IMR-90 (cell line): Measurements from ENCODE around the gene CWC22. TPM values are rescaled to one million over a fixed set of nuclear protein-coding genes. Genes with fewer than 3 reads are reported as not detected.

Experiments used
- ATAC-seq: fragments of 200-7000 bp; cut with Tn5 transposase; 2 replicates; pipeline ENCODE4 v1.9.1; 2020; ENCODE audit warnings: low read depth, mild to moderate bottlenecking, moderate library complexity
- BruUV-seq: library from RNA; stranded (reverse); fragments of 400-500 nt; replicated peaks from 2 replicates; lab custom pipeline; 2021; lab: Mats Ljungman, UMichigan
- CTCF ChIA-PET: fragments of 300-600 bp; formaldehyde crosslinking; extraction: SDS; loops from one replicate; lab custom pipeline; 2021; ENCODE audit warnings: antibody characterized with exemption; lab: Yijun Ruan, JAX
- POLR2A ChIA-PET: fragments of 300-600 bp; sonication (Branson Sonifier 250); formaldehyde crosslinking; loops from one replicate; lab custom pipeline; 2022; ENCODE audit warnings: antibody characterized with exemption; ENCODE audit not compliant: unreplicated experiment; lab: Charles Lee
- DNase-seq: peaks from one replicate; pipeline ENCODE4 v3.0.0; 2013
- H2AFZ ChIP-seq: replicated peaks from 2 replicates; pipeline ENCODE3; 2013; ENCODE audit warnings: low read length, mild to moderate bottlenecking; ENCODE audit not compliant: poor library complexity
- H2AK5ac ChIP-seq: 2 replicates; pipeline ENCODE4 v1.6.1; 2013; ENCODE audit warnings: low read depth, low read length, inconsistent platforms
- H2AK9ac ChIP-seq: replicated peaks from 2 replicates; pipeline ENCODE3; 2013; ENCODE audit warnings: mild to moderate bottlenecking, low read depth, low read length, moderate library complexity; ENCODE audit not compliant: poor library complexity
- H2BK120ac ChIP-seq: 2 replicates; pipeline ENCODE4 v1.6.1; 2013; ENCODE audit warnings: low read depth, low read length, inconsistent platforms
- H2BK15ac ChIP-seq: 3 replicates; pipeline ENCODE4 v1.6.1; 2013; ENCODE audit warnings: low read depth, low read length, inconsistent platforms
- H2BK20ac ChIP-seq: 2 replicates; pipeline ENCODE4 v1.6.1; 2013; ENCODE audit warnings: low read depth, mild to moderate bottlenecking, inconsistent platforms, low read length, moderate library complexity
- H2BK5ac ChIP-seq: 2 replicates; pipeline ENCODE4 v1.6.1; 2013; ENCODE audit warnings: mild to moderate bottlenecking, low read depth, low read length, inconsistent platforms; ENCODE audit not compliant: poor library complexity, severe bottlenecking
- H3K14ac ChIP-seq: replicated peaks from 2 replicates; pipeline ENCODE4 v1.6.1; 2013; ENCODE audit warnings: low read depth, low read length, inconsistent platforms
- H3K18ac ChIP-seq: 2 replicates; pipeline ENCODE4 v1.6.1; 2013; ENCODE audit warnings: low read depth, low read length, control low read depth
- H3K23ac ChIP-seq: 2 replicates; pipeline ENCODE4 v1.6.1; 2013; ENCODE audit warnings: low read depth, low read length, inconsistent platforms
- H3K27ac ChIP-seq: 2 replicates; pipeline ENCODE4 v1.5.1; 2013; ENCODE audit warnings: mild to moderate bottlenecking, control low read depth, low read length; ENCODE audit not compliant: insufficient read depth
- H3K27me3 ChIP-seq: 2 replicates; pipeline ENCODE4 v1.6.1; 2013; ENCODE audit warnings: low read length; ENCODE audit not compliant: control insufficient read depth, insufficient read depth
- H3K36me3 ChIP-seq: 2 replicates; pipeline ENCODE4 v1.6.1; 2013; ENCODE audit warnings: low read length, mixed read lengths; ENCODE audit not compliant: control insufficient read depth, insufficient read depth
- H3K4ac ChIP-seq: 2 replicates; pipeline ENCODE4 v1.6.1; 2013; ENCODE audit warnings: low read depth, low read length, inconsistent platforms
- H3K4me1 ChIP-seq: 2 replicates; pipeline ENCODE4 v1.6.1; 2013; ENCODE audit warnings: low read length, mixed read lengths; ENCODE audit not compliant: control insufficient read depth, insufficient read depth
- H3K4me2 ChIP-seq: 2 replicates; pipeline ENCODE4 v1.6.1; 2013; ENCODE audit warnings: low read depth, mild to moderate bottlenecking, control low read depth, low read length, moderate library complexity
- H3K4me3 ChIP-seq: 2 replicates; pipeline ENCODE4 v1.5.1; 2013; ENCODE audit warnings: low read depth, mild to moderate bottlenecking, control low read depth, low read length, moderate library complexity; ENCODE audit not compliant: insufficient read depth
- H3K56ac ChIP-seq: 2 replicates; pipeline ENCODE4 v1.6.1; 2013; ENCODE audit warnings: low read length, inconsistent platforms; ENCODE audit not compliant: insufficient read depth; ENCODE audit errors: extremely low read depth
- H3K79me1 ChIP-seq, 2 experiments: 2 replicates each; pipeline ENCODE4 v1.6.1; 2013; ENCODE audit warnings: low read length in 2 of 2, inconsistent platforms in 1 of 2, low read depth in 1 of 2
- H3K9ac ChIP-seq: 2 replicates; pipeline ENCODE4 v1.6.1; 2013; ENCODE audit warnings: low read depth, low read length, control low read depth
- H3K9me1 ChIP-seq: 2 replicates; pipeline ENCODE4 v1.6.1; 2013; ENCODE audit warnings: low read length, inconsistent platforms; ENCODE audit not compliant: insufficient read depth
- H3K9me3 ChIP-seq: 2 replicates; pipeline ENCODE4 v1.6.1; 2013; ENCODE audit warnings: low read length; ENCODE audit not compliant: control insufficient read depth, insufficient read depth
- H4K20me1 ChIP-seq: 2 replicates; pipeline ENCODE4 v1.6.1; 2013; ENCODE audit warnings: low read length, inconsistent platforms; ENCODE audit not compliant: insufficient read depth
- H4K5ac ChIP-seq: 2 replicates; pipeline ENCODE4 v1.6.1; 2013; ENCODE audit warnings: mild to moderate bottlenecking, low read depth, low read length, control low read depth
- H4K8ac ChIP-seq, 2 experiments: 2 replicates each; pipeline ENCODE4 v1.6.1; 2013; ENCODE audit warnings: low read depth in 2 of 2, low read length in 2 of 2, control low read depth in 1 of 2, inconsistent platforms in 1 of 2
- H4K91ac ChIP-seq: 2 replicates; pipeline ENCODE4 v1.6.1; 2013; ENCODE audit warnings: low read depth, low read length, inconsistent platforms; ENCODE audit not compliant: insufficient read depth
- FOS ChIP-seq: fragments of 150-350 bp; IDR thresholded peaks from 2 replicates; pipeline ENCODE4 v1.6.1; 2016; ENCODE audit warnings: low read depth, low read length
- RFX5 ChIP-seq: IDR thresholded peaks from 2 replicates; pipeline ENCODE4 v1.8.0; 2012; ENCODE audit warnings: low read depth, mild to moderate bottlenecking, low read length, moderate library complexity
- WGBS, 2 experiments: methylation state at CpG; one replicate each; pipeline versions ENCODE4 v1.1.5 to v1.1.7; 2013; ENCODE audit warnings: missing lambda C conversion rate in 2 of 2; ENCODE audit not compliant: insufficient read length in 1 of 2; ENCODE audit errors: extremely low coverage in 2 of 2; 5-methylcytosine and 5-hydroxymethylcytosine counted together
- dilution Hi-C: fragments of 300-500 bp; cut with HindIII; formaldehyde crosslinking; loops from one replicate; pipeline ENCODE4 v1.14.3; 2018; ENCODE audit warnings: low sequenced_read_pairs; ENCODE audit not compliant: unreplicated experiment
- in situ Hi-C: fragments of 300-500 bp; cut with MboI; formaldehyde crosslinking; loops from 3 replicates; pipeline ENCODE4 v1.14.3; 2019; ENCODE audit warnings: low sequenced_read_pairs, inconsistent platforms, mixed read lengths
- intact Hi-C: fragments of 100-400 bp; cut with micrococcal nuclease; formaldehyde crosslinking; loops from 2 replicates; pipeline ENCODE4 v1.10.0; 2022
- polyA plus RNA-seq, 3 experiments: library from polyadenylated mRNA; depleted of rRNA; stranded (reverse); fragments of >200 nt; gene quantifications; 2 replicates each; pipeline ENCODE4 v1.2.3, GENCODE V29; 2012; ENCODE audit warnings: low replicate concordance in 1 of 3
- total RNA-seq: library from RNA; depleted of rRNA; stranded (reverse); fragments of >200 nt; gene quantifications from 2 replicates; pipeline ENCODE4 v1.2.3, GENCODE V29; 2012
- TF ChIP-seq, protein P1 (sequence below): conservative IDR thresholded peaks from 2 replicates; pipeline ENCODE4 v1.5.1; 2012; ENCODE audit warnings: mild to moderate bottlenecking, low read depth, low read length, improper control_type of control experiment

Gene CWC22
- total and polyA plus RNA-seq, 2 of the 4 experiments (the other 2 are of a cell fraction): 4.5 to 17.9 TPM

DNA sequence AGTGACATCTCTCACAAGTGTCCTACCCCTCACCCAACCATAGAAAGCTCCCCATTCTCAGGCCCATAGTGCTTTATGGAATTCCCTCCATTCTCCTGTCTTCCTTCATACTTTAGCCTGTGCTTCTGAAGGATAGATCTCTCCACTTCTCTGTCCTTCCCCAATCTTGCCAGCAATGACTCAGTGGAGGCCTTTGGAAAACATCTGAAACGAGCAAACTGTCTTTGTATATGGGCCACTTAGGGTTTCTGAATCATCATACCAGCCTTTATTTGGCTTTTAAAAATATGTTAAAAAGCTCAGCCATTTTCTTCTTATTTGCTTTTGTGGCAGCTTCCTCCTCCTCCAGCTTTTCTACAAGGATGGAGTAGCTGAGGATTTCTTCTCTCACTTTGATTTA is 80.1 kb downstream of the CWC22 start:
- no peak for ATAC-seq
- no peaks in the 10 kb centered on the region for H3K9me3 ChIP-seq
- no peak for DNase-seq
- no peak overlapping the region for H4K91ac ChIP-seq
- BruUV-seq: no TSS peak
- no peak overlapping the region for H4K5ac ChIP-seq
- H3K27me3 ChIP-seq: no peaks in the 10 kb centered on the region
- dilution Hi-C loops (no loop called here), intact Hi-C loops (no loop called here), in situ Hi-C loops (no loop called here)
- no peak overlapping the region for H2BK5ac ChIP-seq
- WGBS, 2 experiments: no CpG with 5 or more reads among the region's 1 CpG
- ChIA-PET POLR2A (no interaction called here), CTCF (no interaction called here)
- H3K36me3 ChIP-seq: no peaks in the 10 kb centered on the region
- no peak overlapping the region for H2AFZ ChIP-seq
- H2BK120ac ChIP-seq: no peak overlapping the region
- H3K56ac ChIP-seq: no peak overlapping the region
- no peak overlapping the region for H2AK9ac ChIP-seq
- no peak overlapping the region for H4K8ac ChIP-seq
- no peak overlapping the region for H3K27ac ChIP-seq
- no peak overlapping the region for H3K4me3 ChIP-seq
- H3K18ac ChIP-seq: no peak overlapping the region
- no peak overlapping the region for H3K4me2 ChIP-seq
- H3K23ac ChIP-seq: no peak overlapping the region
- no peak for TF ChIP-seq FOS
- TF ChIP-seq RFX5: no peak
- TF ChIP-seq, protein P1, sequence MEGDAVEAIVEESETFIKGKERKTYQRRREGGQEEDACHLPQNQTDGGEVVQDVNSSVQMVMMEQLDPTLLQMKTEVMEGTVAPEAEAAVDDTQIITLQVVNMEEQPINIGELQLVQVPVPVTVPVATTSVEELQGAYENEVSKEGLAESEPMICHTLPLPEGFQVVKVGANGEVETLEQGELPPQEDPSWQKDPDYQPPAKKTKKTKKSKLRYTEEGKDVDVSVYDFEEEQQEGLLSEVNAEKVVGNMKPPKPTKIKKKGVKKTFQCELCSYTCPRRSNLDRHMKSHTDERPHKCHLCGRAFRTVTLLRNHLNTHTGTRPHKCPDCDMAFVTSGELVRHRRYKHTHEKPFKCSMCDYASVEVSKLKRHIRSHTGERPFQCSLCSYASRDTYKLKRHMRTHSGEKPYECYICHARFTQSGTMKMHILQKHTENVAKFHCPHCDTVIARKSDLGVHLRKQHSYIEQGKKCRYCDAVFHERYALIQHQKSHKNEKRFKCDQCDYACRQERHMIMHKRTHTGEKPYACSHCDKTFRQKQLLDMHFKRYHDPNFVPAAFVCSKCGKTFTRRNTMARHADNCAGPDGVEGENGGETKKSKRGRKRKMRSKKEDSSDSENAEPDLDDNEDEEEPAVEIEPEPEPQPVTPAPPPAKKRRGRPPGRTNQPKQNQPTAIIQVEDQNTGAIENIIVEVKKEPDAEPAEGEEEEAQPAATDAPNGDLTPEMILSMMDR: no peak
- no peak overlapping the region for H3K4ac ChIP-seq
- no peak overlapping the region for H2BK20ac ChIP-seq
- no peaks in the 10 kb centered on the region for H4K20me1 ChIP-seq
- H3K4me1 ChIP-seq: no peaks in the 10 kb centered on the region
- no peaks in the 10 kb centered on the region for H3K9me1 ChIP-seq
- H3K79me1 ChIP-seq: no peaks in the 10 kb centered on the region
- no peak overlapping the region for H2BK15ac ChIP-seq
- H3K9ac ChIP-seq: no peak overlapping the region
- no peak overlapping the region for H2AK5ac ChIP-seq
- no peak overlapping the region for H3K14ac ChIP-seq
